HT-29 (cell line): Measurements from ENCODE around the gene ZP1. TPM values are rescaled to one million over a fixed set of nuclear protein-coding genes. Genes with fewer than 3 reads are reported as not detected.
"Not testable (repeated sequence)": the region's sequence is repeated elsewhere in the genome, so short reads cannot be mapped to it uniquely, and the experiment has no call there.

Experiments
- DNase-seq: peaks from one replicate; pipeline ENCODE4 v3.0.0-alpha.2; 2015; ENCODE audit warnings: low spot score
- total RNA-seq: library from RNA; depleted of rRNA; stranded (reverse); fragments of >200 nt; shearing (Covaris generic); gene quantifications from 2 replicates; pipeline ENCODE4 v1.2.3, GENCODE V29; 2014; rRNA removed

The ZP1 gene, protein sequence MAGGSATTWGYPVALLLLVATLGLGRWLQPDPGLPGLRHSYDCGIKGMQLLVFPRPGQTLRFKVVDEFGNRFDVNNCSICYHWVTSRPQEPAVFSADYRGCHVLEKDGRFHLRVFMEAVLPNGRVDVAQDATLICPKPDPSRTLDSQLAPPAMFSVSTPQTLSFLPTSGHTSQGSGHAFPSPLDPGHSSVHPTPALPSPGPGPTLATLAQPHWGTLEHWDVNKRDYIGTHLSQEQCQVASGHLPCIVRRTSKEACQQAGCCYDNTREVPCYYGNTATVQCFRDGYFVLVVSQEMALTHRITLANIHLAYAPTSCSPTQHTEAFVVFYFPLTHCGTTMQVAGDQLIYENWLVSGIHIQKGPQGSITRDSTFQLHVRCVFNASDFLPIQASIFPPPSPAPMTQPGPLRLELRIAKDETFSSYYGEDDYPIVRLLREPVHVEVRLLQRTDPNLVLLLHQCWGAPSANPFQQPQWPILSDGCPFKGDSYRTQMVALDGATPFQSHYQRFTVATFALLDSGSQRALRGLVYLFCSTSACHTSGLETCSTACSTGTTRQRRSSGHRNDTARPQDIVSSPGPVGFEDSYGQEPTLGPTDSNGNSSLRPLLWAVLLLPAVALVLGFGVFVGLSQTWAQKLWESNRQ
- total RNA-seq, result not detected in 2 replicates

DNA sequence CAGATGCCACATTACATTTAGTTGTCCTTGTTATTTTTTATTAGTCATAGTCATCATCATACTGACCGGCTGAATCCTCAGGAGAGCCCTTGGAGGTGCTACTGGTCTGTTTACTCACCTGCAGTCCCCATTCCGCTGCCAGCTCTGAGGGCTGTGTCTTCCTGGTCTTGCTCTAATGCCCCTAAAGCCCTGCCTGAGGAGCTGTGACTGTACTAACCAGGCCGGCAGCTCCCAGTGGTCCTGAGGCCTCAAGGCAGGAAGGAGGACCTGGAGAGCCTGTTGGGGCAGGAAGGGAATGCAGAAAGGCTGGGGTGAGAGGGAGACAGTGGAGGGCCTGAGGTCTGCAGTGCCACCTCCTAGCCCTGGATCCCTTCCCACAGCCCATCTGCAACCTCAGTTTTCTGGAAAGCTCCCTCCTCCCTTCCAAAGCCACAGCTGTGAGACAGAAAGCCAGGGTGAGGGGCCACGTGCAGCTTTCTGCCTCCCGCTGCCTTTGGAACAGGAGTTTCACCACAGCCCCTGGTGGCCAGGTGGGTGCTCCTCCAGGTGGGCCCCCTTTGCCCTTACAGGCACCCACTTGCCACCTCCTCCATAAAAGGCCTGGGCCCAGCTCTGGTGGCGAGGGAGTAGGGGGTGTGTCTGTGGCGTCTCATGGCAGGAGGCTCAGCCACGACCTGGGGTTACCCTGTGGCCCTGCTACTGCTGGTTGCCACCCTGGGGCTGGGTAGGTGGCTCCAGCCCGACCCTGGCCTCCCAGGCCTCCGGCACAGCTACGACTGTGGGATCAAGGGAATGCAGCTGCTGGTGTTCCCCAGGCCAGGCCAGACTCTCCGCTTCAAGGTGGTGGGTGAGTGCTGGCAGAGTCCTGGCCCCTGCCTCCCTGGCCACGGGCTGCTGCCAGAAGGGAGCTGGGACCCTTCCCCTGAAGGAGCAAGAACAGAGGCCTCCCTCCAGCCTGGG lies at the start of gene ZP1:
ZP1 (plus strand) TSS at position 632 of the 960 bp plus-strand sequence; CDS start at position 652, 20 bp downstream.
- no peak for DNase-seq

DNA sequence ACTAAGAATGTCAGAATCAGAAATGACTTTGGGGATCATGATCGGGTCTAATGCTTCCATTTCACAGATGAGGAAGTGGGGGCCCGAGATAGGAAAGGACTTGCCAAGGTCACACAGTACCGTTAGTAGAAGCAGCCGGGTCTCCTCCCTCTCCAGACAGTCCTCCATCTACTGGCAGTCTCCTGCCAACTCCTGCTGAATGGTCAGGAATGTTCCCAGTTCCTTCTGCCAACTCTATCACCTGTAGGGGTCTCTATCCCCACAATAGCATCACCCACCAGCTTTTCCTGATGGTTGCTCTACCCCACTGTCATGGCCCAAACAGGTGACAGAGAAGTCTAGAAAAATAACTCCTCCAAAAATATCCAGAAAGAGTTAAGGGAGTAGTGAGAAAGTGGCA lies 49.3 kb upstream of the ZP1 start:
- no peak for DNase-seq

DNA sequence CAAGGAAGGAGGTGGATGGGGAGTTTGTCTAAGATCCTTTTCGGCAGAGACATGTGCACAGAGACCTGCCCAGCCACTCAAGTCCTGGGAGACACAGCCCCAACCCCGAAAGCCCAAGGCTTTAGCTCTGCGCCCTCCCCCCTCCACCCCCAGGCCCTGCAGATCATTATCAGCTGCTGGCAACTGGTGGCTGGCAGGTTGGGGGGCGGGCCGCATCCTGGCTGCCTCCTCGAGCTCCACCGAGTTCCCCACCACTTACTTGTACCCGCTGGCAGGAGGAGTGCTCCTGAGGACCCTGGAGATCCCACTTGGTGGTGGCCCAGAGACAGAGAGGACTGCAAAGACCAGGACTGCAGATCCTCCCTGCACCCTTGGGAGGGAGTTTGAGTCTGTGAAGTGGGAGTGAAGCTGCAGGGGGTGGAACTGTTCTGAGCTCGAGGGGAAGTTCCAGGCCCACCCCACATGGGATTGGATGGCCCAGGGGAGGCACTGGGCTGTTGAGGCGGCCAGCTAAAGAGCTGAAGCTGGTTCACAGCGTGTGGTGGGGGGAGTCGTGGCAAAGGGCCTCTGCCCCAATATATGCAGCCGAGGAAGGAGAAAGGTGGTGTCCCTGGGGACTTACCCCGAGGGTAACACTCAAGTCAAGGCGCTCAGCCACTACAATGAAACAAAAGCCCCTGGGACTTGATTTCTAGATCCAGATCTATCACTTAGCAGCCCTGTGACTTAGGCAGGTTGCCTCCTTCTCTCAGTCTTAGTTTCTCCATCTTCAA lies 45.3 kb upstream of the ZP1 start:
- no peak for DNase-seq

DNA sequence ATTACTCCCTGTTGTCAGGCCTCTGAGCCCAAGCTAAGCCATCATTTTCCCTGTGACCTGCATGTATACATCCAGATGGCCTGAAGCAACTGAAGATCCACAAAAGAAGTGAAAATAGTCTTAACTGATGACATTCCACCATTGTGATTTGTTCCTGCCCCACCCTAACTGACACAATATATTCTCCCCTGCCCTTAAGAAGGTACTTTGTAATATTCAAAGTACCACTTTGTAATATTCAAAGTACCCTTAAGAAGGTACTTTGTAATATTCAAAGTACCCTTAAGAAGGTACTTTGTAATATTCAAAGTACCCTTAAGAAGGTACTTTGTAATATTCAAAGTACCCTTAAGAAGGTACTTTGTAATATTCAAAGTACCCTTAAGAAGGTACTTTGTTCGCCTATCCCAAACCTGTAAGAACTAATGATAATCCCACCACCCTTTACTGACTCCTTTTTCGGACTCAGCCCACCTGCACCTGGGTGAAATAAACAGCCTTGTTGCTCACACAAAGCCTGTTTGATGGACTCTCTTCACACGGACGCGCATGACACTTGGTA lies 43.5 kb upstream of the ZP1 start:
- not testable (repeated sequence) for DNase-seq

DNA sequence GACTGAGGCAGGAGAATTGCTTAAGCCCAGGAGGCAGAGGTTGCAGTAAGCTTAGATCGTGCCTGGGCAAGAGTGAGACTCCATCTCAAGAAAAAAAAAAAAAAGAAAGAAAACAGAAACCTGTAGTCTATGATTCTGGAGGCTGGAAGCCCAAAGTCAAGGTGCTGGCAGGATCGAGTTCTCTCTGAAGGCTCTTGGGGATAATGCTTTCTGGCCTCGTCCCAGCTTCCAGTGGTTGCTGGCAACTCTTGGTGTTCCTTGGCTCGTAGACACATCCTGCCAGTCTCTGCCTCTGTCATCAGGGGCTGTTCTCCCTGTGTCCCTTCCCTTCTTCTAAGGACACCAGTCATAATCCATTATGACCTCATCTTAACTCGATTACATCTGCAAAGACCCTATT lies 42.2 kb upstream of the ZP1 start:
- DNase-seq, result no peak

DNA sequence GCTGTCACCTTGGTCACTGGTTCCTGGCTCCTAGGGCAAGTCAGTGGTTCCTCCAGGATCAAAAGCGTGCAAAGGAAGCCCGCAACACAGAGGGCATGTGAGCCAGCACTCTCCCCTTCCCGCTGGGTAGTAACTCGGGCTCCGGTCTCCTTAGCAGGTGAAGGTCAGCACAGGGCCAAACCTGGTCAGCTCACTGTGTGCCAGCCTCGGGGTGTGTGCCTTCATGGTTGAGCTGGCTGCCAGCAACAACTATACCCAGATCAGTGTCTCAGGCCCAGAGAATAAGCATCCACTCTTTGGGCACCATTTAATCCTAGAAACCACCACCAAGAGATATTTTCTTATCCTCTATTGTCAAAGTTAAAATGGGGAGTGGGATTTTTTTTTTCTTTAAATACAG lies 41.6 kb upstream of the ZP1 start:
- DNase-seq, result no peak

DNA sequence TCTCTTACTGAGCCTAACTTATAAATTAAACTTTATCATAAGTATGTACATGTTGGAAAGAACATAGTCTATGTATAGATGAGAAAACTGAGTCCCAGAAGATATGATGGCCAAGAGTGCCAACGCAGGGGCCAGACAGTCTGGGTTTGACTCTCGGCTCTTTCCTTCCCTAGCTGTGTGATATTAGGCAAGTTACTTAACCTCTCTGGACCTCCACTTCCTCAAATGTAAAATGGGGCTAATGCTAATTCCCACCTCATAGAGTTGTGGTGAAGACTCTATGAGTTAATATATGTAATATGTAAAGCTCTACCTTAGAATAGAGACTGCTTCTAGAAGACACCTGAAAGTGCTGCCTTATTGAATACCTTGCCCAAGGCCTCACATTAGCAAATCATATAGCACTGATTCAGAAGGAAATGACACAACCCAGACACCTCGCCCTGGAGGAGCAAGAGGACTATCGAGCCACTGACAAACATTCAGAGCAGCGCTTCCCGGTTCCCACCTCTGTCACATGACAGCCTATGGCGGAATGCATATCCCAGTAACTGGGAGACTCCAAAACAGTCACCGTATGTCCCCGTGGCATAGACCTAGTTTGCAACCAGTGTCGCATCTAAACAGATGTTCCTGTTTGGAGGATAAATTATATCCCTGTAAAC lies 36.7 kb upstream of the ZP1 start:
- no peak for DNase-seq

DNA sequence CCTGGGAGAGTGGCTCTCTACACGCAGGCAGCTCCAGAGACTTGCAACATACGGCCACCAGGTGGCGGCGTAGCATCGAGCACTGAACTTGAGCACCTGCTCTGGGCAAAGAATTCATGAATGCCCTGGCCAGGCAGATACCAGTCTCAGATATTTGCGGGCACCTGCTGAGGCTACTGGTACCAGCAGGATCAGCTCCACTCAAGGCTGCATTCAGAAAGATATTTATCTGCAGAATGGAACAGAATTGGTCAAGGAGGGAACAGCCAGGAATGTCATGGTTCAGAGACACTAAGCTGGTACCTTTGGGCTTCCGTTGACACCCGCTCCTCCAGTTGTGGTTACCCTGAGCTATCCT lies 36.2 kb upstream of the ZP1 start:
- DNase-seq, result peak; percentile 94

DNA sequence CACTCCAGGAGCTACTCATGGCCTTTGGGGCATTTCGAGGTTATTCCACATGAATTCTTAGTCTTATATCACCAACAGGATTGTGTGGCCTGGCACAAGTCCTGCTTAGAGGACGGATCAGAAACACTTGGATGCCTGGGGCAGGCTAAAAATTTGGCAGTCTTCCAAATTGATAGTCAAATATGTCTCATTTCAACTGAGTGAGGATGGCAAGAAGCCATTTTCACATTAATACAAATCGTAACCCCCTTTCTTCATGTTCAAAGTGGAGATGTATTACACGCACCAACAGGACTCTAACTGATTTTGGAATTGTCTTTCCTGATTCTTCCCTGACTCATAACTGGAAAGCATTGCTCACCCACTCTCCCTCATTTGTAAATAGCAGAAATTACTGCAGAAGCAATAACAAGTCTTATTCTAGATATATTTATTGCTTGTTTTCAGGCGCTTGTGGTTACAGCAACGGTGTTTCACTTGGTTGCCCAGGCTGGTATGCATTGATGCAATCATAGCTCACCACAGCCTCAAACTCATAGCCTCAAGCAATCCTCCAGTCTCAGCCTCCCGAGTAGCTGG lies 35.8 kb upstream of the ZP1 start:
- no peak for DNase-seq

DNA sequence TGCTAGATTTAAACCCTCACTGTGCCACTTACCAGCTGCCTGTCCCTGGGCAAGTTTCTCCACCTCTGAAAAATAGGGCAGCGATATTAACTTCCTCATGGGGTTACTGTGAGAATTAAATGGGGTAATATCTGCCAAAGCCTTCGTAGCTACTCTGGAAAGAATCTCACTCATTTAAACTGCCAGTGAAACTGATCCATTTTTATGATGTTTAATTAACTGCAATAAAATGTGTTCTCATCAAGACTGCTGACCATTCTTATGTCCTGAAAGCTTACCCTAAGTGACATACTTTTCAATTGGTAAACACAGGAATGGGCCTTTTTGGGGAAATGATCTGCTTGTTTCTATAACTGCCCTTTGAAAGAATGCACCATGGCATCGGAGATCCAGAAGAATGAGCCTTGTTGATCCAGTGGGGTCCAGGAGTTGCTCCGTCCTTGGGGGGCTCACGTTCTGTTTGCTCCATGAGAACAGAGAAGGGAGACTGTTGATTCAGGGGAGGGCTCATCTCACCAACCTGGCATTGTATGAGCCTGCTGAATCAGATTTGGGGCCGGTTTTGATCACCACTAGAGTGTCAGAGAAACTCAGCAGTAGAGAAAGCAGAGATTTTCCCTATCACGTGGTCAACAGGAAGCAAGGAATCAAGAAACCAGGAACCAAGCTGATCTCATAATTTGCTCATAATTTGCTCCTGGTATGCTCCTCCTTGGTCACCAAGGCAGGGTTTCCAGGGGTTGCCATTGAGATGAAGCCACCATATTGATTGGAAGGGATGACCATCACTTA lies 32.4 kb upstream of the ZP1 start:
- DNase-seq, result no peak

DNA sequence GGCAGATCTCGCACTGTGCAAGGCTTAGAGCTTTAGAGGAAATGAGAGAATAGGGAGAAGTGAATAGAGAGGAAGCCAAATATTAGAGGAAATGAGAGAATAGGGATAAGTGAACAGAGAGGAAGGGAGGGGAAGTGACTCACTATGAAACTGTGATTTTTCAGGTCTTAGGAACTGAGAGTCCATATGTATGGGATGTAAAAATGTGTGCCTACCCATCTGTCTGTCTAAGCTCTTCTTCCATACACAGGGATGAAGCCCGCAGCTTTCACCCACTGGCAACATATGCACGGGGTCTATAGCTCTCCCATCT lies 31.9 kb upstream of the ZP1 start:
- no peak for DNase-seq

DNA sequence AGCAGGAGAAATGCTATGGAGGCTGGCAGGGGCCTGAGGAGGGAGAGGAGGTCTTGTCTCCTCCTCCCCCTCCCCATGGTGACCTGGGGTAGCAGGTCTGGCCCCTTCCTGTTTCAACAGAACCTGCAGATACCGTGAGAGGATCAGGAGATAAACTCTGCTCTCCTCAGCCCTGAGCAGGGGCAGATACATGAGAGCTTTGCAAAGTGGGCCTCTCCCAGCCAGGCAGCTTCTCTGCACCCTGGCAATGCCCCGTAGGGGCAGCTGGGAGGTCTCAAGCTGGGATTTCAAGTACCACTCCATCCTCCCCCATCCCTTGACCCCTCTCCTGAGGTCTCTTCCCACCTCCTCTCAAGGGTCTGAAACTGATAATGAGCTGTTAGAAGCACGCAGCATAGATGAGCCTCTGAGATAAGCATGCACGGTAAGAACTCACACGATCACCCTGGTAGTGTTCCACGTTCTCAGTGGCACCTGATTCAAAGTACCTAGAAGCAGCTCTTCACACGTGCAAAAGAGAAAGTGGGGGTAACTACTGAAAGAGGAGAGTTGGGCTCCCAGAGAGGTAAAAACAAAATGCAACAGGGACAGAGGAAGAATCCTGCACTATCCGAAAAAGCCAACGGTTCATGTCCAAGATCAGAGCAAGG lies 30.4 kb upstream of the ZP1 start:
- no peak for DNase-seq

DNA sequence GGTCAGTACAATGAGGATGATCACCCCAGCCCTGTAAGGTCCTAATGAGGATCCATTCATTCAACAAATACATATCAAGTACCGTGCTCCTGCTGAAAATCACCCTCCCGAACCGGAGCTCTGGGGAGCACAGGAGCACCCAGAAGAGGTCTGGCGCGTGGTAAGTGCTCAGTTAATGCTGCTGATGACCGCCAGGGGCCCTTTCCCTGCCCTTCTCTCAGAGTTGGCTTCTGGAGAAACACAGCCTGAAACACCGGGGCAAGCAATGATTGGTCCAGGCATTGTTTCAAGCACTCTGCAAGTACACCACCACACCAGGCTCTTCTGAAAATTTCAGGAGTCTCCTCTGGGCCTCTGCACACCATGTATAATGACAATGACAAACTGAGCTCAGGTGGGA lies 29.2 kb upstream of the ZP1 start:
- peak; percentile 25 for DNase-seq

DNA sequence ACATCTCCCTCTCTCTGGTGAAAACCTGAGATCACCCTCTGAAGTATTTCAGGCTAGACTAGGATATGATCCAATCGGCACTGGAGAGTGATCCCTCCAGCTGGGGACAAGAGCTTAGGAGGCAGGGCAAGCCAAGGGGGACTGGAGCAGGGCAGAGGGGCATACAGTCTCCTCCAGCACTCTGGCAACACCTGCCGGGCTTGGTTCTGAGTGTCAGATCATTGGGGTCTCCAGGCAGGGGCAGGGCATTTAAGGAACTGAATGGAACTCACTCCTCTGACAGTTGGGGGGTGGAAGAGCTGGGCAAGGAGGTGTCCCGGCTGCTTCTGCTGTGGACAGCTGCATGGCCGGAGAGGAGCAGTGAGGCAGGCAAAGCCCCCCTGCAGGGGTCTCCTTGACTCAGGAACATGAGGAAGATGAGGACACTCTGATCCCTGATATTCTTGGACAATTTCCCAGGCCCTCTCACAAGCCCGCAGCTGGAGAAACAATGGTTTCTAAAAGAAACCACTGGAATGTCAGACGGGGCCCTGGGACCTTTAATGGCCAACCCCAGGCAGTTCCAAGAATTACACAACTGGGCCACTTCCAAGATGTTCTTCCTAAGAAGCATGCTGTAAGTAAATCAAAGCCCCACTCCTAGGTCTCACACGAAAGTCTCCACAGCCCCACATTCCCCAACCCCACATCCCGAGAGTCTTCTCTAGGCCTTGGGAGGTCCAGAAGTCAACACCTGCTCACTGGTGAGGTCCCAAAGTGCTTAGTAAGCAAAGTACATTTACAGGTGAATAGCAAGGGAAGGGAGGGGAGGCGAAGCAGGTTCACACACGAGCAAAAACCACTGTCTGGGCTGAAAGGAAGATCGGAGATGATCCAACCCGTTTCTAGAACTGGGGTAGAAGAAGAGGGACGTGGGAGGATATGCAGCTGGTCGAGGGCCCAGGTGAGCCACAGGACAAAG lies 26.6 kb upstream of the ZP1 start:
- no peak for DNase-seq

DNA sequence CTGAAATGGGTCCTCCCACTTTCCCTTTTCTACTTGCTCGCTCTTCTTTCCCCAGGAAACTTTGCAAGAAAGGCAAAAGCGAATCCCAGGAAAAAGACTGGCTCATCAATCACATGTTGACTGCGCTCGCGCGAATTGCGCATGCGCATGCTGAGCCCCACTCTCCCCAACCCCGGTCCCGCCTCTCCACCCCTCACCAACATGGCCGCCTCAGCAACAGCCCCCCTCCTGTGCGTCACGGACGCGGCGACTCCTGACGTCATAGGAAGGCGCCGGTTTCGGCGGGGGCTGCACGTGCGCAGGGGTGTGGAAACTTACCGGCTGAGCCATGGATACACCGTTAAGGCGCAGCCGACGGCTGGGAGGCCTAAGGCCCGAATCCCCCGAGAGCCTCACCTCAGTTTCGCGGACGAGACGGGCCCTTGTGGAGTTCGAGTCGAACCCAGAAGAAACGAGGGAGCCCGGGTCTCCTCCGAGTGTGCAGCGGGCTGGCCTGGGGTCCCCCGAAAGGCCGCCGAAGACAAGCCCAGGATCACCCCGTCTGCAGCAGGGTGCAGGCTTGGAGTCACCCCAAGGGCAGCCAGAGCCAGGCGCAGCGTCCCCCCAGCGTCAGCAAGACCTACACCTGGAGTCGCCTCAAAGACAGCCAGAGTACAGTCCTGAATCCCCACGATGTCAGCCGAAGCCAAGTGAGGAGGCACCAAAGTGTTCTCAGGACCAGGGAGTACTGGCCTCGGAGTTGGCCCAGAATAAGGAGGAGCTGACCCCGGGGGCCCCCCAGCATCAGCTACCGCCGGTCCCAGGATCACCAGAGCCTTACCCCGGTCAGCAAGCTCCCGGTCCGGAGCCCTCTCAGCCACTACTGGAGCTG lies 25.3 kb upstream of the ZP1 start, which contains the start of gene CCDC86:
CCDC86 (plus strand) TSS at position 317 of the 871 bp plus-strand sequence; CDS start at position 329, 12 bp downstream.
- DNase-seq, result peak; percentile 97
